ENCODE data around the gene SEL1L. TPM values are rescaled to one million over a fixed set of nuclear protein-coding genes. Genes with fewer than 3 reads are reported as not detected.

The SEL1L gene
- total RNA-seq, 1 donor from 2014 or later: 59.0 TPM

DNA sequence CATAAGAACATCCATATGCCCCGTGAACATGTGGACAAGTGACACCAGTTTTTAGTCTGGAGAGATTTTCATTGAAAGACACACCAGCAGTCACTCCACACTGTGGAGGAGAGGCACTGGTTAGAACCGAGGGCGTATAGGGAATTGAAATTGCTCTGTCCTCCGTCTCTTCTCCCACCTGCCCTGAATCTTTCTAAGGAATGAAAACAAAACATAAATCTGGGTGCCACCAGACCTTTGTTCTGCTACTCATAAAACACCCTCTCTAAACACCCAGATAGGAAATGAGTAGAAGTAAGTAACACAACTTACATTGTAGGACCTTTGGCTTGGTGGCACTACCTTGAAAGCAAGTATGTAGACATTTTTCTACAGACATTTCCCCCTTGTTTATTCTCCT is 96.4 kb downstream of the SEL1L start:
- Mint-ChIP-seq H3K9me3 (no peaks in the 10 kb centered on the region), H3K4me3 (peak overlapping the region; percentile 87), H3K27me3 (peaks cover 64% of the 10 kb centered on the region), H3K27ac (peak overlapping the region; percentile 76), H3K36me3 (no peaks in the 10 kb centered on the region), H3K4me1 (ENCODE audit: unreplicated experiment) (peaks cover 30% of the 10 kb centered on the region)
- DNase-seq (ENCODE audit: extremely low spot score, unreplicated experiment): no peak
- TF ChIP-seq, protein P1, sequence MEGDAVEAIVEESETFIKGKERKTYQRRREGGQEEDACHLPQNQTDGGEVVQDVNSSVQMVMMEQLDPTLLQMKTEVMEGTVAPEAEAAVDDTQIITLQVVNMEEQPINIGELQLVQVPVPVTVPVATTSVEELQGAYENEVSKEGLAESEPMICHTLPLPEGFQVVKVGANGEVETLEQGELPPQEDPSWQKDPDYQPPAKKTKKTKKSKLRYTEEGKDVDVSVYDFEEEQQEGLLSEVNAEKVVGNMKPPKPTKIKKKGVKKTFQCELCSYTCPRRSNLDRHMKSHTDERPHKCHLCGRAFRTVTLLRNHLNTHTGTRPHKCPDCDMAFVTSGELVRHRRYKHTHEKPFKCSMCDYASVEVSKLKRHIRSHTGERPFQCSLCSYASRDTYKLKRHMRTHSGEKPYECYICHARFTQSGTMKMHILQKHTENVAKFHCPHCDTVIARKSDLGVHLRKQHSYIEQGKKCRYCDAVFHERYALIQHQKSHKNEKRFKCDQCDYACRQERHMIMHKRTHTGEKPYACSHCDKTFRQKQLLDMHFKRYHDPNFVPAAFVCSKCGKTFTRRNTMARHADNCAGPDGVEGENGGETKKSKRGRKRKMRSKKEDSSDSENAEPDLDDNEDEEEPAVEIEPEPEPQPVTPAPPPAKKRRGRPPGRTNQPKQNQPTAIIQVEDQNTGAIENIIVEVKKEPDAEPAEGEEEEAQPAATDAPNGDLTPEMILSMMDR (conservative IDR thresholded peaks at IDR 0.05): no peak

DNA sequence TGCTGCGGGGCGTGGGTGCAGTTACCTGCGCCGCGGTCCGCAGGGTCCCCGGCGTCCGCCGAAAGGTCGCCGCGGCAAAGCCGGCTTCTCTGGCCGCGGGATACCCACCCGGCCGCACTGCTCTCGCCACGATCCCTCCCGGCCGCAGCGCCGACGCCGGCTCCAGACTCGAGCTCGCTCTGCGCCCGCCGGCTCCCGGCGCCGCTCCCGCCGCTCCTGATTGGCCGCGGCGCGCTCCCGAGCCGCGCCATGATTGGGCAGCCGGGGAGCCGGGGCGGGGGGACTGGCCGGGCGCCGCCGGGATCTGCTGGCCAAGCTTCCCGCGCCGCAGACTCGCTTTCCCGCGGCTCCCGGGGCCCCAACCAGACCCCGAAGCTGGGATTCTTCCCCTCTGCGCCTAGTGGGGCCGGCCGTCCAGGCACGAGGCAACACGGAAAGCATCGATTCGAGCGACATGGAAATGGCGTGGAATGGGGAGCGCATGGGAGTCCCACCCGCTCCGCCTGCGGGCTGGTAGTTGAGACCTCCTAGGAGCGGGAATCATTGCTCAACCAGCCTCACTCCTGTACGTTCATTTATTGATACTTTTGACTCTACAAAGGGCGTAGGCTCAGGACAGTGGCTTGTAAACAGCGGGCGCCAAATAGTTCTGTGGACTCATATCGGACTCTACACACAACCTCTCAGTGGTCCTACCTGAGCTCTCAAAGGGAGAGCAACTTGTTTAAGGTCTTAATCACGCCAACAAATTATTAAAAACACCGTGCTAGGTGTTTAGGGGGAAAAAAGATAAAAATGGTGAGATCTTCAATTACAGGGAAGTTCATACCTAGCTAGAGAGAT is 97.1 kb downstream of the SEL1L start:
- Mint-ChIP-seq H3K4me1 (ENCODE audit: unreplicated experiment) (peaks cover 33% of the 10 kb centered on the region), H3K27me3 (peaks cover 59% of the 10 kb centered on the region), H3K27ac (peak overlapping the region; percentile 76), H3K9me3 (no peaks in the 10 kb centered on the region), H3K36me3 (no peaks in the 10 kb centered on the region), H3K4me3 (peak overlapping the region; percentile 87)
- DNase-seq (ENCODE audit: extremely low spot score, unreplicated experiment): peak; percentile 87
- TF ChIP-seq, protein P1 (conservative IDR thresholded peaks at IDR 0.05): no peak

DNA sequence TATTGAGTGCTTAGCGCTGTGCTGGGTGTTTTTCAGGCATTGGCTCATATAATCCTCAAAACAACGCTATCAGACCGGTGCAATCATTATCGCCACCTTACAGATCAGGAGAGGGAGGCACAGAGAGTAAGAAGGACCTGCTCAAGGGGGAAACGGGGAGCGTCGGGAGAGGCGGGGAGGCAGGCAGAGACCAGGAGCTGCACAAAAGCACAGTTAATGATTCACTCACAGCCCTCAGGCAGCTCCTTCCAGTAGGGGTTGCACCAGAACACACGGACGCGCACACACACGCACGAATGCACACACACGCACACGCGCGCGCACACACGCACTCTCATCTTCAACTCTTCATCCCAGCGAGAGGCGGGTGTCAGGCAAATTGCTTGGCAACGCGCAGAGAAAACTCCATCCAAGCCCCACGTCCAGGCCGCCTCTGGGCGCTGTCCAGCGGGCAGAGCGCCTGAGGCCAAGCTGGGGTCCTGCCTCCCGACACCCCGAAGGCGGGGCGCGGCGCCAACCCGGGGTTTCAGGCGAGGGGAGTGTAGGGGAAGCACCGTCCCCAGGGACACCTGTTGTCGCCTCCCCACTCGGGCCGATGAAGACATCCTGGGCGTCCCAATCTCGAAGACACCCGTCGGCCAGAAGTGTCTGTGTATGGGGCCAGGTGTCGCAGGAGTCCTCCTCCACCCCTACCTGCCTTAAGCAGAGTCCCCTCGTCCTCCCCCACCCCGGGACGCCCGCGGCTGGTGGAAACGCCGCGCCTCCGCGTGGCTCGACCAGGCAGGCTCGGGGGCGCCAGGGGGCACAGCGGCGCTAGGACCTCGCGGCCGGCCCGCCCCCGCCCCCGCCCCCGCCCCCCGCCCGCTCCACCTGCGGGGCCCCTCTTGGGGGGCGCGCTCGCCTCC is 98.0 kb downstream of the SEL1L start:
- Mint-ChIP-seq H3K36me3 (no peaks in the 10 kb centered on the region), H3K4me3 (peak overlapping the region; percentile 94), H3K4me1 (ENCODE audit: unreplicated experiment) (peaks cover 33% of the 10 kb centered on the region), H3K9me3 (no peaks in the 10 kb centered on the region), H3K27ac (peak overlapping the region; percentile 90), H3K27me3 (peaks cover 50% of the 10 kb centered on the region)
- TF ChIP-seq, protein P1 (conservative IDR thresholded peaks at IDR 0.05): peak; percentile 6
- peak; percentile 72 for DNase-seq (ENCODE audit: extremely low spot score, unreplicated experiment)

DNA sequence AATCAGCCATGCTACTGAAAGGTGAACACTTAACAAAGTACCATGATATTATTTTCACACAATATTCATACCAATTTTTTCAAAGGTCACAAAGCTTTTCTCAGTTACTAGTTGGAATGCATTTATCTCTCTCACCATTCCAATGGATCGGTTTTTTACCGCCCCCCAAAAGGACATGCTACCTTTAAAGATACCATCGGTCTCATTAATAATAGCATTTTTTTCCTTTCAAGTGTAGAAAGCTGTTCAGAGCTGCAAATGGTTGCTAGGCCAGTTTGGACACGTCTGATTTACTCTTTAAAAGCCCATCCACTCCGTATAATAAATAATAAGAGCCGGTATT is 98.6 kb downstream of the SEL1L start:
- H3K36me3 Mint-ChIP-seq: no peaks in the 10 kb centered on the region
- H3K27ac Mint-ChIP-seq: peak overlapping the region; percentile 90
- H3K27me3 Mint-ChIP-seq: peaks cover 44% of the 10 kb centered on the region
- TF ChIP-seq, protein P1 (conservative IDR thresholded peaks at IDR 0.05): no peak
- no peak for DNase-seq (ENCODE audit: extremely low spot score, unreplicated experiment)
- H3K4me3 Mint-ChIP-seq: peak overlapping the region; percentile 94
- peaks cover 33% of the 10 kb centered on the region for H3K4me1 Mint-ChIP-seq (ENCODE audit: unreplicated experiment)
- no peaks in the 10 kb centered on the region for H3K9me3 Mint-ChIP-seq

DNA sequence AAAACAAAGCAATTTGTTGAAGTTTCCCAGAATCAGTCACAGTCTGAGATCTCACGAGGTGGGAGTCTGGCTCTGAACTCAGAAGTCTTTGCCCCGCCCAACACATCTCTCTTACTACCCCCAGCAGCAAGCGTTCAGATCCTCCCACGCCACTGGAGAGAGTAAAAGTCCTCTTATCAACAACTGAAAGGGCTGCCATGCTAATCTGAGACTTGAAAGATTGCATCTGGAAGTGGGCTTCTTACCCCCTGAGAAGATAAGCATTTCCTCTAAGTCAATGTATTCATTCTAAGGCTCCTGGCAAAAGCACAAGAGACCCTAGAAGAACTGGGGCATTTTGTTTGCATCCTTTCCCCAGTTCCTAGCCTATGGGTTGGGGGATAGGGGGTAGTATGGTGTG is 99.4 kb downstream of the SEL1L start:
- H3K27ac Mint-ChIP-seq: peak overlapping the region; percentile 90
- H3K4me1 Mint-ChIP-seq (ENCODE audit: unreplicated experiment): peaks cover 33% of the 10 kb centered on the region
- TF ChIP-seq, protein P1 (conservative IDR thresholded peaks at IDR 0.05): no peak
- no peaks in the 10 kb centered on the region for H3K9me3 Mint-ChIP-seq
- no peak for DNase-seq (ENCODE audit: extremely low spot score, unreplicated experiment)
- H3K36me3 Mint-ChIP-seq: no peaks in the 10 kb centered on the region
- H3K4me3 Mint-ChIP-seq: peak overlapping the region; percentile 94
- peaks cover 40% of the 10 kb centered on the region for H3K27me3 Mint-ChIP-seq
